GM12865 (cell line): ENCODE results near the gene PALLD.
A peak's percentile ranks its signal among the peaks of the same experiment; 100 is the strongest.
"Not testable (repeated sequence)": the region's sequence is repeated elsewhere in the genome, so short reads cannot be mapped to it uniquely, and the experiment has no call there.

Experiments used
- DNase-seq: peaks from one replicate; pipeline ENCODE4 v3.0.0; 2010; ENCODE audit warnings: low read depth
- H3K4me3 ChIP-seq: 2 replicates; pipeline ENCODE4 v1.5.1; 2011; ENCODE audit warnings: mild to moderate bottlenecking, low read depth, low read length, control low read depth
- CTCF ChIP-seq: IDR thresholded peaks from 2 replicates; pipeline ENCODE4 v1.5.1; 2011; ENCODE audit warnings: low read length, control low read depth, low read depth, inconsistent platforms; ENCODE audit not compliant: insufficient read depth; ENCODE audit errors: missing control alignments

The PALLD gene

GRCh38 chr4:168931215-168931650 lies 434.4 kb downstream of the PALLD start:
- no peak for TF ChIP-seq CTCF
- no peak overlapping the region for H3K4me3 ChIP-seq
- DNase-seq: no peak

- TF ChIP-seq CTCF: no peak
- H3K4me3 ChIP-seq: no peak overlapping the region
- DNase-seq: no peak
Observed at GRCh38 chr4:168932138-168932537, 435.3 kb downstream of the PALLD start.

- no peak for DNase-seq
Observed at GRCh38 chr4:168933423-168933822, 436.6 kb downstream of the PALLD start.

GRCh38 chr4:168937473-168937872 lies 440.6 kb downstream of the PALLD start:
- not testable (repeated sequence) for DNase-seq, H3K4me3 ChIP-seq

More at GRCh38 chr4:168933423-168933822, 436.6 kb downstream of the PALLD start:
- H3K4me3 ChIP-seq: no peak overlapping the region
- no peak for TF ChIP-seq CTCF

GRCh38 chr4:168942985-168943384 lies 446.1 kb downstream of the PALLD start:
- peak; percentile 9 for DNase-seq
- TF ChIP-seq CTCF: peak; percentile 42
- no peak overlapping the region for H3K4me3 ChIP-seq

- no peak for TF ChIP-seq CTCF
- no peak overlapping the region for H3K4me3 ChIP-seq
- DNase-seq: no peak
Observed at GRCh38 chr4:168945291-168945690, 448.4 kb downstream of the PALLD start.

- DNase-seq: not testable (repeated sequence)
Observed at GRCh38 chr4:168952821-168953246, 456.0 kb downstream of the PALLD start.

GRCh38 chr4:168955674-168956073 lies 458.8 kb downstream of the PALLD start:
- no peak for DNase-seq
- no peak overlapping the region for H3K4me3 ChIP-seq
- no peak for TF ChIP-seq CTCF

More at GRCh38 chr4:168952821-168953246, 456.0 kb downstream of the PALLD start:
- not testable (repeated sequence) for H3K4me3 ChIP-seq
